Left colon (tissue), 2 donors: ENCODE data around the gene CD164L2. TPM values are rescaled to one million over a fixed set of nuclear protein-coding genes. Genes with fewer than 3 reads are reported as not detected.
"Not testable (repeated sequence)": the region's sequence is repeated elsewhere in the genome, so short reads cannot be mapped to it uniquely, and the experiment has no call there.

Experiments
- ATAC-seq: fragments of 200-7000 bp; cut with Tn5 transposase; one replicate; pipeline ENCODE4 v1.9.1; 2020; ENCODE audit warnings: mild to moderate bottlenecking, moderate library complexity
- DNase-seq, 2 donors: peaks; one replicate each; pipeline ENCODE4 v3.0.0-alpha.2; 2020
- intact Hi-C, 2 donors: fragments of 100-400 bp; cut with DNase I in 1 of 2; cut with micrococcal nuclease in 1 of 2; formaldehyde crosslinking; loops; one replicate each; pipeline versions ENCODE4 v1.11.2 to v1.14.0; 2022; cut with DNase I, micrococcal nuclease
- long read RNA-seq: library from polyadenylated mRNA; unstranded; transcript quantifications from one replicate; pipeline ENCODE4 v2.0.0, GENCODE V29; 2021
- total RNA-seq, 2 donors: library from RNA; stranded (reverse); fragmentation: NEBNext Ultra II Directional; extraction: Animal tissue kit (Norgen Biotek cat#: 25700); gene quantifications; one replicate each; pipeline ENCODE4 v1.2.1, GENCODE V29; 2021
- donor health status: DM: no; HTN: no; CAD: no.
- donor health status: DM: yes; HTN: yes; CAD: no.

CD164L2 gene
- total RNA-seq = 1 to 10 TPM in 1 of 2 donors, under 1 TPM in 1; 0.47 to 2.0 TPM
- long read RNA-seq, partial matches to known transcripts = 0 of 3 reads
- long read RNA-seq, other reads (novel, unspliced or antisense) = 2 of 3 reads

DNA sequence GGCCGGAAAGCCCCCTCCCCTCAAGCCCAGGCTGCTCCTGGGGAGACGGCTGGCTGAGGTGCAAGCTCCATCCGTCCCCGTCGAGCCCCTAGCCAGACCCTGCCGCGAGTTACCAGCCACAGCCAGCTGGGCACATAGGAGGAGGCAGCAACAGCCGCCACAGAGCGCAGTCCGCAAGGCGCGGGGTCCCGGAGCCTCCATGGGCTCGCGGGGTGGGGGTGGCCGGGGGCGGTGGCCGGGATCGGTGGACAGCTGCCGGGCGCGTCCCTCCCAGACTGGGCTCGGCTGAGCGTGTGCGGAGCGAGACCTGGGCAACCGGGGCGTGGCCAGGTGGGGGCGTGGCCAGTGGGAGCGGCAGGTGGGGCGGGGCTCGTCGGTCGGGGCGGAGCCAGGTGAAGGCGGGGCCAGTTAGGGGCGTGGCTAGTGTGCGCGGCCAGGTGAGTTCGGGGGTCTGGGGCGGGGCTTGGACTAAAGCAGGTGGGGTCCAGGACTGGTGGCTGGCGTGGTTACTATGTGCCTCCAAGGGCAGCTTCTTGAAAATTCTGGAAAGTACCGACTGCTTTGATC, at the start of gene CD164L2:
TSS of gene CD164L2 (minus strand) at position 295 of the 567 bp plus-strand sequence. CDS start at position 201, 94 bp downstream.
- DNase-seq (peak; percentile 71 to 90), ATAC-seq (peak; percentile 98)
- intact Hi-C loops = loop anchor here in 1 of 2 donors (10.0 kb wide), 1 partner anchor 48 kb away; no protein-coding TSS in a partner anchor

DNA sequence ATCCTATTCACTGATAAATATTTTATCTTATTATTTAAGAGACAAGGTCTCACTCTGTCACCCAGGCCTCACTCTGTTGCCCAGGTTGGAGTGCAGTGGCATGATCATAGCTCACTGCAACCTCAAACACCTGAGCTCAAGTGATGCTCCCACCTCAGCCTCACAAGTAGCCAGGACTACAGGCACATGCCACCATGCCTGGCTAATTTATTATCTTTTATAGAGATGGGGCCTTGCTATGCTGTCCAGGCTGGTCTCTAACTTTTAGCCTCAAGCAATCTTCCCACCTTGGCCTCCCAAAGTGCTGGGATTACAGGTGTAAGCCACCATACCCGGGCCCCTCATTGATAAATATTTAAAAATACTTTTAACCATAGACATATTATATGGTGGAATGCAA, 49.6 kb upstream of the CD164L2 start:
- not testable (repeated sequence) for ATAC-seq, DNase-seq
- intact Hi-C loops = loop anchor here in 1 of 2 donors (10.0 kb wide), 1 partner anchor 52 kb away; no protein-coding TSS in a partner anchor

DNA sequence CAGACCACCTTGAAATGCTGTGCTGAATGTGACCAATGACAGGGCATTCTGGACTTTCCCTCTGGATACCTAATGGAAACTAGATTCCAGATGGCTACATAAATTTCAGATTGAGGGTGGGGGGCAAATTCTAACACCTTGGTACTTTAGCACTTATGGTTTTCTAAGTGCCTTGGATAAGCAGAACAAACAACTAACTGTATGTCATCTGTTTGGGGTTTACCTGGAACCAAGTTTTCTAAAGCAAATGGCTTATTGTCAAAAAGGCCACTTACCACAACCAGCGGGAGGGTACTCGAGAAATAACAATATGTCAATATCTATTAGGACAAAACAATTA, 48.4 kb upstream of the CD164L2 start:
- intact Hi-C loops = loop anchor here in 1 of 2 donors (10.0 kb wide), 1 partner anchor 53 kb away; no protein-coding TSS in a partner anchor
- DNase-seq (no peak), ATAC-seq (no peak)

DNA sequence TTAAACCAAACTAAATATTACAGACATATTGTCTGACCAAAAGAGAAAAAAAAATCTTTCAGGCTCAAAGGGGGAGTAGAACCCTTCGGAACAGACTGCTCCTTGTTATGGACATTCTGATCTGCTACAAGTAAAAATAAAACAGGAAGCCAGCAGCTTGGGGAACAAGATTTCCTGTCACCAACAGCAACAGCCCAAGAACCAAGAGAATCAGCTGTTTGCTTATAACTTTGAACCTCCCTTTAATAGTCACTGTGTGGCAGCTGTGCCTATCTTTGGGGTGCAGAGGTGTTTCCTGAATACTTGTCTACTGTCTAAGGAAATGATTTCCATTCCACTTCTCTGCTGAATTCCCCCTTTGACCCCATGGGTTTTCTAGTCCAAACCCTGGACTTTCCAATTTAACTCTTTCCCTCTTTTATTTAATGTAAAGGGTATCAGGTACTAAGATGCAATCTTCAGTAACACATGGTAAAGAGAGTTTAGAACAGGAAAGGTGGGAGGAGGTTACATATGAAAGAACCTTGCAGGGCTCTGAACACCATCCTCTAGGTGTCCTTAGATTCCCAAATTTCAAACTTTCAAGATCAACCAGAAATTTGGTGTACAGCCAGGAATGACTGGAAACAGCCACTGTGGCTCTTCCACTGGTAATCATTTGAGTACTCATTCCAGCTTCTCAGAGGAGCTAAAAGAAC, 47.9 kb upstream of the CD164L2 start:
- DNase-seq (no peak), ATAC-seq (no peak)
- intact Hi-C loops = loop anchor here in 1 of 2 donors (10.0 kb wide), 1 partner anchor 54 kb away; no protein-coding TSS in a partner anchor

DNA sequence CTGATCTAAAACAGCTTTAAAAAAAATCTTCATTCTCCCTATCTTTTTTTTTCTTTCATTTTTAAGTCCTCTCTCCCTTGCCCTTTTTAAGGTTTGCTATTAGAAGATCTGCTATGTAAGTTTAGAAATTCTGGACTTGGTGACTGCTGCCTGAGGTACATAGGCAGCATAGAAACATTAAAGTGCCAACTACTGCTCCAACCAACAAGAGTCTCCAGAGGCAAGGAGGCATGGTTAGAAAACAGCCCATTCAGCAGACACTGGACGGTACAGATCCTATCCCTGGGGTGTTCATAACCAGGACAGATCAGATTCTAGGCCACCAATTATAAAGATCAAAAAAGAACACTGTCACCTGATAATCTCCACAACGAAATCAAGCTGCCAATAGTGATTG, 45.9 kb upstream of the CD164L2 start:
- ATAC-seq (no peak), DNase-seq (no peak)
- intact Hi-C loops = no loop called here

DNA sequence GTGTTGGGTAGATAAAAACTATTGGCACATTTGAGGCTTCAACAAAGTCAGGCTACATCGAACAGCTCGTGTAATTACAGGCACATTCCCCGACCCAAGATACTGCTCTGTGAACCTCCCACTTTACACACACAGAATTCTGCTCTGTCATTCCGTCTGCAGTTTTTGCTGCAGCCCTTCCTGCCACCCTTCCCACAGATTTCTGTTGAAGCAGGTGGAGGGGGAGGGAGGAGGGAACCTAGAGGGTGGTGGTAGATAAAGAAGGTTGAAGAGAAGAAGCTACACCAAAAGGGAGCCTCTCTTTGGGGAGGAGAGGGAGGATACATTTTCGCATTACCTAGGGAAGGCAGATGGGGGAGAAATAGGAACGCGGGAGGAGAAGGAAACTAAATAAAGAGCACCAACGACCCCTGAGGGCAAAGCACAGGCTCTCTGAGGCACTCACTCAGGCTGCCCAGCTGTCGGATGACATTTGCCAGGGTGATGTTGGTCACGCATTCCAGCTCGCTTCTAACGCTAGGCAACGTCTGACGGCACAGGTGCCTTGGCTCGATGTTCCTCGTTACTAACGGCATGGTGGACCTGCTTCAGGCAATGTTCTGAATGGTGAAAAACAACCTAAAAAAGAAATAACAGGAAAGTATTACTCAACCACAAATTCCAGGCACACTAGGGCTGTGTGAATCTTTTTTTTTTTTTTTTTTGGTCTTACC, 45.3 kb upstream of the CD164L2 start:
- intact Hi-C loops = no loop called here
- no peak for ATAC-seq
- DNase-seq = no peak

DNA sequence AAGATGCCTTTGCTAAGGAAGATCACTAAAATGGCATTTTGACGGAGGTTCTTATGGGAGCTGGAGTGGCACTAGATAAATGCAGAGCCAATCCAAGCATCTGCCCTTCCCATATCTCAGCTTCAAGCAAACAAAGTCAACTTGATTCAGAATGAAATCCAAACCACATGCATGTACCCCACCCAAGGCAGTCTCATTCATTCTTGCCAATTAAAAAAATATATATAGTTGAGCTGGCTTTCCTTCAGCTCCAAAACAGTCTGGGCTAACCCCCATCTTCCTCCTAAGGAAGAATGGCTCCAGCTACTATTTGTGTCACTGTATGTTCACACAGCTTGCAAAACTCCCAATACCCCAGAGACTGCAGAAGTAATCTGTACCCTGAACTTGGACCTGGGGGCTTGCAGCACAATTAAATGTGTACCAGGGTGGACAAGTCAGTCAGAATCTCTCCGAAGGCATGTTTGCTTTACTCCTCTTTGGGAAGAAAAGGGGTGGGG, 44.7 kb upstream of the CD164L2 start:
- intact Hi-C loops = no loop called here
- DNase-seq = no peak
- ATAC-seq = no peak

DNA sequence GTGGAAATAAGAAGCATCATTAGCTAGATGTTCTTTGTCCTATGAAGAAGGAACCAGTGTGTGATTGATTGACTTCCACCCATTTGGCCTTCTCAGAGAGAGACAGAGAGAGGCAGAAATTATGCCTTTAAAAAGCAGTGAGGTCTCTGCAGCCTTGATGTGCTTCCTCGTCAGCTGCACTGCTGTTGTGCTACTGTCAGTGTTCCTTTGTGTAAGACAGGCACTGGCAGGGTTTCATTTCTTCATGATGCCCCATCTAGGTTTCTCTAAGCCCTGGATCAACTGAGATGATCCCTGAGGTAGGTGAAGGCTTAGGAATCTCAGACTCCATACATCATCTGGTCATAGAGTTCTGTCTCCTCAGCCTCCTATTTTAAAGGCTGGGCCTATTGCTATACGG, 44.2 kb upstream of the CD164L2 start:
- ATAC-seq (no peak), DNase-seq (no peak)
- intact Hi-C loops = no loop called here

DNA sequence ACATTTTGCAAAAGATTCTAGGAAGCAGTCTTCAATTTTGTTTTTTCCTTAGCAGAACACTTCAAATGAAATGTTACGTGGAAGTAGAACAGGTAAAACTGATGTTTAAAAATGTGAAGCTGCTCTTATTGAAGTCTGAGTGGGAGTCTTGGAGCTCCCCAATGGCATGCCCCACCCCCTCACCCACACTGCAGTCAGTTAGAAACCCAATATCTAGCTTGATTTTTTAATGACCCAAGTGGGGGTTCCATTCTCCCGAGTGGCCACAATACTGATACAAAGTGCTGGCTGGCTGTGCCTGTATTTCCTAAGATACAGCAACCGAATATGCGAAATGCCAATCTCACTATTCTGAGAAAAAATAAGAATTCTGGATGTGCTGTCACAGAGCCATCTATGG, 40.6 kb upstream of the CD164L2 start:
- intact Hi-C loops = no loop called here
- ATAC-seq = no peak
- no peak for DNase-seq

DNA sequence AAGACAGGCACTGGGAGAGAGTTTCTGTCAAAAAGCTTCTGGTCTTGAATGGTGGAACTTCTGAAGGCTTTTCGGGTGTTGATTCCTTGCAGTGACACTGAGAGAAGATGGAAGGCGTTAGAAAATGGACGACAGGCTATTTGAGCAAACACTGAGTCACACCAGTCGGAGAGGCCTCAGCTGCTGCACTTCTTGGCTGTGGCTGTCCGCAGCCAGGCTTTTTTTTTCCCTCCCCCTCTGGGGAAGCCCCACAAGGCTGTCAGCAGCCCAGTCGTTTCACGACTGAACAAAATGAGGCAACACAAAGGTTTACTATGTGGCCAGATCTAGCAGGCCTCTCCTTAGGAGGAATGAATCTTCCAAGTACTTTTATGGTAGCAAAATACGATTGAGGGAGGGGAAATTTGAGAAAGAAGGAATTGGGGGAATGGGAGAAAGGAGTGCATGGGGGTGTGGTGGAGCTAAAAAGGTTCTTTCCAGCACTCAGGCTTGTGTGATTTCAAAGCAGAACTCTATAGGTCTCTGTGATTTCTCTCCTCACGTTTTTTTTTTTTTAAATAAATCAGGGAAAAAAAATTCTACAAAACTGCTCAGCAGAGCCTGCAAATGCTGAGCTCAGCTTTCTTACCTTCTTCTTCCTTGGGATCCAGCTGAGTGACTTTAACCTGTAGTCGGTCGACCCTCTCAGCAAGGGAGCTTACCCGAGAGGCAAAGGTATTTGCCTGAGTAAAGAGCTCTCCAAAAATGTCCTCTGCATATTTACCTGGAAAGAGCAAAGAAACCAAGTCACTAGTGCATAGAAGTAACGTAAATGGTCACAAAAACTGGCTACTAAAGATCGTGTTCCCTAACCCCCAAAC, 35.4 kb upstream of the CD164L2 start:
- DNase-seq (peak in 1 of 2 donors; percentile 81), ATAC-seq (peak; percentile 53)
- intact Hi-C loops = no loop called here

DNA sequence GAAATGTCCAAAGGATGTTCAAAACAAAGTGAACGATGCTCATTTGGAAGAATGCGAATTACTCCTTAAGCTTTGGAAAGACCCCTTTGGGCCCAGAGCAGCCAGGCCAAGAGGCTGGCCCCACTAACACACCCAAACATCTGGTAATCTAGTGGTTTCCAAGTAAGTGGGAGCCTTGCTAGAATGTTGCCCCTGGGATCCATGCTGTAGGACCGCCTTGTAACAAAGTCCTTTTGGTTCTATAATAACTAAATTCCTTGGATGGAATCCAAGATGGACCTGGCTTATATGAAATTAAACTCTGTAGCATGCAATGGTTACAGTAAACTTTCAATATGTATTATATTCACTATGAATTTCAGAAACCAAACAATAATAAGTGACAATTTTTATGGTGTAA, 34.6 kb upstream of the CD164L2 start:
- DNase-seq (no peak), ATAC-seq (no peak)
- intact Hi-C loops = no loop called here

DNA sequence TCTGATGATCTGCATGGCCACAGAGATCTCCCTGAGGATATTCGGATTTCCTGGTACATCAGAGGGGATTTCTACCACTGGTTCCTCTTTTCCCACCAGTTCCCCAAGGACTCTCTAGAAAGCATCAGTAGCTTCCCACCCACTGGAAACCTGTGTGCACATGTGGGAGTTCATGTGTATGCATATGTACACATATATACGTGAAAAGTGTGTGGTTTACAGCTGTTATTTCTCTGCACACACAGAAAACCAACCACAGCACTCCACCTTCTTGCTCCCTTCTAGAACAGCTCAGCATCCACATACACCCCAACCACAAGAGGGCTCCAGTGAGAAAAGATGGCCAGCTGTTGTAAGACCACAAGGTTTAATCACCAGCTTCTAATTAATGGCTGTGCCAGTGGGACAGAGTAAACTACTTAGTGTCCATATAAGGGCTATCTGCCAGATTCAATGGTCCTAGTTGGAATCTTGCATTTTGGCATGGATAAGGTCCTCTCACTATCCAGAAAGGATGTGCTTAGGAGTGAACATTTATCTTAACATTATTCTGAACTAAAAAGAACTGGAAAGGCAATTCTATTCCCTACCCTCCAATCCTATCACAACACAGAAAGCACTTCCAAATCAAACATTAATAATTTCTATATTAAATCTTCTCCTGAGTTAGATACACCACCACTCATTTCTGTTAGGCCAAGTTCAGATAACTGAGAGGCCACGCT, 33.4 kb upstream of the CD164L2 start:
- intact Hi-C loops = no loop called here
- DNase-seq (peak in 1 of 2 donors; percentile 56), ATAC-seq (peak; percentile 69)

DNA sequence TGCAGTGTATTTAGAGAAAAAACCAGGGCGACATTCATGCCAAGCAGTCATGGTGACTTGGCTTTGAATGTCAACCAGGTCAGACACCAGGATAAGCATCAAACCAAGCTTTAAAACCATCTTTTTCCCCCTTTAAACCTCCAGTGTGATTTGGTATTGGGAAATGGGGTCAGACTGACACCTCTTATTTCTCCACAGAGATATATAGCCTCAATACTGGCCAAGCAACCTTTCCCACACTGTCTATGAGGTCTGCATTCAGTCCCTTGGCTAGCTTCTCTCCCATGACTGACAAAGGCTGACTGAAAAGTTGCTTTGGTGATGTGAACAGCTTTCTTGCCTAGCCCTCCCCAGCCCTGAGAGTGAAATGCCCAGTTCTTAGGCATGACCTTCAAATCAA, 31.0 kb upstream of the CD164L2 start:
- ATAC-seq = no peak
- intact Hi-C loops = no loop called here
- DNase-seq = no peak

DNA sequence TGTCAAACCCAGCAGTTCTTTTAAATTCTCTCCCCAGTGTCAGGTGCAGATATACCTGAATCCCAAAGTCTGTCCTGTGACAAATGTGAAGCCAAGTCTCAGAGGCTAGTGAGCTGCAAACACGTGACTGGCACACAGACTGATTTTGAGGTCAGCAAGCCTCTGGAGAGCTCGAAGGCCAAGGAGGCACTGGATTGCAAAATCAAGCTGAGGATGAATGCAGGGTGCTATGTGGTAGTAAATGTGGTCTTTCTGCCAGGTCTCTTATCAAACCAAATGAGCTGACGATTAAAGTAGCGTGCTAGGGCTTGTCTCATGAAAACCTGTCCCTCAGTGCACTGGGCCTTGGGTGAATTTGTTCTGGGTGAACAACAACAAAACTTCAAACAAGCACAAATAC, 29.9 kb upstream of the CD164L2 start:
- ATAC-seq = no peak
- intact Hi-C loops = no loop called here
- no peak for DNase-seq

DNA sequence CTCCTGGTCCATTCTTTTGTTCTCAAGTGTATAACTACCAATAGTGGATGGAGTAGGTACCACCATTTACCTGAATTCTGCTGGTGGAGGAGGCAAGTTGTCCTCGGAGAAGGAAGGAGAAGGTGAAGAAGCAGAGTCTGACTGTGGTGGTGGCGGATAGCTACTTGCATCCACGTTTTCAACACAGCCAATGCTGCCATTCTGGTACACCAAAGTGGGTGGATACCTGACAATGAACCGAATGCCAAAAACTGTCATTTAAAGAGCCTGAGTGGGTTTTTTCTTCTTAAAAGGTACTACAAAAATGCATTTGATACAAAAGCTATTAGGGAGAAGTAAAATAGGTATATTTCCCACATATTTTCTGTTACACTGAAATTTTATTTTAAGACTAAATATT, 29.4 kb upstream of the CD164L2 start:
- ATAC-seq = no peak
- intact Hi-C loops = no loop called here
- no peak for DNase-seq

DNA sequence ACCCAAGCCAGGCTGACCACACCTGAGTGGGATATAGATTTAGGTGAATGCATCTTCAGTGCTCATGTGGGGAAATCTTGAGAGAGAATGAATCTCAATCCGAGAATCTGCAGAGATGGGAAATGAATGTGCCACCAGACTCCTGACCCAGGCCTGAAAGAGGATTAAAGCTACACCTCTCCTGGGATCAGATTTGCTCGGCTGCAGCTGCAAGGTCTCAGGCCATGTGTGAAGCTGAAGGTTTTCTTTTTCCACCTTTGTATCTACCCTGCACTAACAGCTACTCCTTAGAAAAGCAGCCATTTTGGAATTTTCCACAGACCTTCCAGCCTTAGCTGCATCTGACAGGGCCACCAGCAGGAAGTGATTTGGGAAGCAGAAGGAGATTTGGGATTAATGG, 27.6 kb upstream of the CD164L2 start:
- no peak for DNase-seq
- ATAC-seq = no peak
- intact Hi-C loops = no loop called here

DNA sequence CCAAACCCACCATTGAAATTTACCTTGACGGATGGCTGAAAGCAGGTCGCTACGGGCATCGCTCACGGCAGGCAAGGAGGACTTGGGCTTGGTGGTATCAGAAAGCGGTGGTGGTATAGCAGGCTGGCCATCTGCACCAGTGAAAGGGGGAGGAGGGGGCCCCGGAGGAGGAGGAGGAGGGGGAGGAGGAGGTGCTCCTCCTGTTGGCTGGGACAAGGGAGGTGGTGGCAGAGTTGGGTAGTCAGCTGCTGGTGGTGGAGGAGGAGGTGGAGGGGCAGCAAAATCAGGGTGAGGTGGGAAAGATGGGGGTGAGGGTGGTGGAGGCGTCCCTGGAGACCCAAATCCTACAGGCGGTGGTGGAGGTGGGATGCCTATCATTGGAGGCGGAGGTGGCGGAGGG, 26.5 kb upstream of the CD164L2 start:
- DNase-seq (no peak), ATAC-seq (no peak)
- intact Hi-C loops = no loop called here

DNA sequence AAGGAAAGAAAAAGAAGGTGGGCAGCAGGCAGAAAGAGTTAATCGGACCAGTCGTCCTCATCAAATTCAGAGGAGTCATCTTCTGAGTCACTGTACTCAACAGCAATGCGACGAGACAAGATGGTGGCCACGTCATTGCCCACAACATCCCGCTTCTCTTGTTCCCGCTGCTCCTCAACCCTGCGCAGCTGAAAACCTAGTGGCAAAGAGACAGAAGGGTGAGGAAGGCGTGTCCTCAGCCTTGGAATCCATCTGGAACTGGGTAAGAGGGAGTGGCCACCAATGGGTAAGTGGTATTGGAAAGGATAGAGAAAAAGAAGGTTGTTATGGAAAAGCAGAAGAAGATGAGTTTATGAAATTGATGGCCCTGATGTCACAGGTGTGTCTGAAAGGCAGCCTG, 25.0 kb upstream of the CD164L2 start:
- DNase-seq = no peak
- ATAC-seq = no peak
- intact Hi-C loops = no loop called here
